K562 (cell line): ENCODE results near the gene ANTXRL. TPM values are rescaled to one million over a fixed set of nuclear protein-coding genes. Genes with fewer than 3 reads are reported as not detected.

Experiments
- ATAC-seq: fragments of 200-7000 bp; cut with Tn5 transposase; 3 replicates; pipeline ENCODE4 v1.9.1; 2020; ENCODE audit warnings: moderate library complexity
- BruUV-seq: library from RNA; stranded (reverse); fragments of 400-500 nt; replicated peaks from 2 replicates; lab custom pipeline; 2021; lab: Mats Ljungman, UMichigan
- CTCF ChIA-PET: fragments of 300-600 bp; formaldehyde crosslinking; extraction: SDS; loops from one replicate; lab custom pipeline; 2021; ENCODE audit warnings: low intra/inter-chr PET ratio; lab: Yijun Ruan, JAX
- POLR2A ChIA-PET: fragments of 300-600, 350-650 bp; sonication (Branson Sonifier 250); formaldehyde crosslinking; extraction: SDS; loops from one replicate; lab custom pipeline; 2021; ENCODE audit warnings: antibody characterized with exemption, inconsistent platforms; lab: Yijun Ruan, JAX
- DNase-seq, 4 experiments: peaks; one replicate each; pipeline versions ENCODE4 v3.0.0 to v3.0.0-alpha.2; 2011 to 2018; ENCODE audit warnings: low spot score in 3 of 4, mixed read lengths in 3 of 4; ENCODE audit errors: extremely low read depth in 1 of 4
- FAIRE-seq: peaks from 2 replicates; lab custom pipeline; 2011; peaks lifted over from hg19 to GRCh38; lab: Jason Lieb, UNC
- H2AFZ ChIP-seq: 2 replicates; pipeline ENCODE4 v1.6.0; 2011; ENCODE audit warnings: low read depth, low read length, control low read depth, inconsistent platforms
- H3K27ac ChIP-seq: fragments of 200-600 bp; 3 replicates; pipeline ENCODE4 v1.8.0; 2011; ENCODE audit warnings: low read depth, mild to moderate bottlenecking, control low read depth, inconsistent platforms, low read length, moderate library complexity, mixed read lengths; ENCODE audit errors: extremely low read depth
- H3K27me3 ChIP-seq, 2 experiments: fragments of 300-600 bp in 1 of 2; 2 replicates in 1 of 2; 3 replicates in 1 of 2; pipeline versions ENCODE4 v1.6.0 to v1.8.0; 2011; ENCODE audit warnings: inconsistent platforms in 2 of 2, low read length in 2 of 2, mild to moderate bottlenecking in 1 of 2, mixed read lengths in 1 of 2, moderate library complexity in 1 of 2; ENCODE audit not compliant: control insufficient read depth in 2 of 2, insufficient read depth in 2 of 2
- H3K36me3 ChIP-seq: fragments of 300-600 bp; 3 replicates; pipeline ENCODE4 v1.8.0; 2011; ENCODE audit warnings: mild to moderate bottlenecking, low read length, inconsistent platforms; ENCODE audit not compliant: control insufficient read depth, insufficient read depth
- H3K4me1 ChIP-seq, 2 experiments: fragments of 200-600 bp in 1 of 2; replicated peaks in 1 of 2; 2 replicates in 1 of 2; 3 replicates in 1 of 2; pipeline versions ENCODE4 v1.5.1 to v1.8.0; 2011; ENCODE audit warnings: inconsistent platforms in 2 of 2, low read length in 2 of 2, mild to moderate bottlenecking in 1 of 2, mixed read lengths in 1 of 2, moderate library complexity in 1 of 2; ENCODE audit not compliant: control insufficient read depth in 2 of 2, insufficient read depth in 2 of 2
- H3K4me2 ChIP-seq: 2 replicates; pipeline ENCODE4 v1.6.1; 2011; ENCODE audit warnings: low read length, control low read depth, inconsistent platforms, mixed read lengths; ENCODE audit not compliant: insufficient read depth
- H3K4me3 ChIP-seq: fragments of 200-600 bp; sonication (generic), shearing (Covaris generic); 2 replicates; pipeline ENCODE4 v1.5.1; 2016; ENCODE audit warnings: control low read depth, inconsistent platforms
- H3K79me2 ChIP-seq: fragments of 200-600 bp; 3 replicates; pipeline ENCODE4 v1.8.0; 2011; ENCODE audit warnings: low read length, inconsistent platforms; ENCODE audit not compliant: control insufficient read depth, insufficient read depth
- H3K9ac ChIP-seq, 2 experiments: 2 replicates each; pipeline versions ENCODE4 v1.6.0 to v1.6.1; 2011; ENCODE audit warnings: low read depth in 2 of 2, low read length in 2 of 2, control low read depth in 1 of 2, inconsistent platforms in 1 of 2, mild to moderate bottlenecking in 1 of 2, mixed read lengths in 1 of 2; ENCODE audit not compliant: insufficient read depth in 1 of 2
- H3K9me1 ChIP-seq: one replicate; pipeline ENCODE4 v1.6.0; 2011; ENCODE audit warnings: inconsistent platforms, mild to moderate bottlenecking, low read length, moderate library complexity; ENCODE audit not compliant: control insufficient read depth, insufficient read depth
- H3K9me3 ChIP-seq: replicated peaks from 2 replicates; pipeline ENCODE4 v1.5.1; 2011; ENCODE audit warnings: low read depth, low read length, inconsistent platforms; ENCODE audit not compliant: control insufficient read depth, insufficient read depth
- H4K20me1 ChIP-seq: replicated peaks from 2 replicates; pipeline ENCODE4 v1.6.1; 2011; ENCODE audit warnings: low read length, inconsistent platforms, mixed read lengths; ENCODE audit not compliant: control insufficient read depth, insufficient read depth
- BHLHE40 ChIP-seq: IDR thresholded peaks from 2 replicates; pipeline ENCODE4 v1.6.1; 2011; ENCODE audit warnings: low read length, improper control_type of control experiment
- CHD1 ChIP-seq: fragments of 200-600 bp; sonication (generic); IDR thresholded peaks from one replicate; pipeline ENCODE4 v1.6.1; 2012; ENCODE audit warnings: mild to moderate bottlenecking, moderate library complexity, low read length, inconsistent platforms
- HDAC1 ChIP-seq, 2 experiments: fragments of 450-650 bp; IDR thresholded peaks; 2 replicates each; pipeline ENCODE4 v1.6.1; 2016 to 2017; ENCODE audit warnings: inconsistent platforms in 1 of 2, mild to moderate bottlenecking in 1 of 2, moderate library complexity in 1 of 2
- MBD2 ChIP-seq: sonication (generic); IDR thresholded peaks from 2 replicates; pipeline ENCODE4 v1.6.1; 2016; ENCODE audit warnings: low read depth, borderline replicate concordance
- SRSF7 ChIP-seq: fragments of 200-400 bp; formaldehyde crosslinking; optimal IDR thresholded peaks from 2 replicates; pipeline ENCODE3; 2017; ENCODE audit warnings: mild to moderate bottlenecking, low read depth, low read length
- STAT5A ChIP-seq: IDR thresholded peaks from 2 replicates; pipeline ENCODE4 v1.6.1; 2012; ENCODE audit warnings: low read length, inconsistent platforms, borderline replicate concordance
- TAF15 ChIP-seq: fragments of 200-400 bp; formaldehyde crosslinking; IDR thresholded peaks from 2 replicates; pipeline ENCODE4 v1.6.1; 2017; ENCODE audit warnings: mild to moderate bottlenecking, low read depth, low read length, moderate library complexity
- YY1 ChIP-seq, 3 experiments: IDR thresholded peaks; 2 replicates each; pipeline ENCODE4 v1.6.1; 2011; ENCODE audit warnings: low read length in 2 of 3, mild to moderate bottlenecking in 2 of 3, moderate library complexity in 2 of 3, borderline replicate concordance in 1 of 3, control low read depth in 1 of 3, low read depth in 1 of 3; ENCODE audit not compliant: insufficient read depth in 3 of 3, insufficient replicate concordance in 2 of 3, control insufficient read depth in 1 of 3, insufficient read length in 1 of 3; ENCODE audit errors: extremely low read depth in 1 of 3
- WGBS: fragments of 100-300 bp; shearing (Covaris generic); methylation state at CpG from one replicate; pipeline ENCODE4 v1.1.6; 2016; ENCODE audit warnings: low coverage, mixed read lengths; ENCODE audit not compliant: insufficient coverage; ENCODE audit errors: missing lambda C conversion rate; 5-methylcytosine and 5-hydroxymethylcytosine counted together
- in situ Hi-C: fragments of 300-500 bp; cut with MboI; formaldehyde crosslinking; loops from 4 replicates; pipeline ENCODE4 v1.15.0; 2018; ENCODE audit warnings: inconsistent platforms, mixed read lengths
- intact Hi-C: fragments of 100-400 bp; cut with micrococcal nuclease; formaldehyde crosslinking; loops from 2 replicates; pipeline ENCODE4 v1.14.2; 2022
- polyA plus RNA-seq, 8 experiments: library from polyadenylated mRNA; depleted of rRNA in 4 of 8; stranded (reverse) in 5 of 8; unstranded in 3 of 8; fragments of >200 nt; fragmentation: Nextera tagmentation in 2 of 8; fragmentation: Illumina TruSeq in 1 of 8; extraction: Ambion mirVana in 2 of 8; extraction: Trizol in 1 of 8; gene quantifications; 2 replicates each; pipeline versions ENCODE4 v1.2.1 to v1.2.3, GENCODE V29; 2011 to 2014; ENCODE audit warnings: inconsistent platforms in 1 of 8, missing spikeins in 1 of 8
- total RNA-seq, 7 experiments: library from RNA; depleted of rRNA in 6 of 7; stranded (reverse); fragments of >200 nt in 6 of 7; fragmentation: Illumina TruSeq in 2 of 7; extraction: Trizol in 2 of 7; gene quantifications; 2 replicates each; pipeline versions ENCODE4 v1.2.1 to v1.2.3, GENCODE V29; 2011 to 2021; ENCODE audit warnings: low replicate concordance in 1 of 7
- TF ChIP-seq, protein P1 (sequence below), 3 experiments: fragments of 200-800 bp in 1 of 3; sonication (Bioruptor generic) in 1 of 3; sonication (generic) in 1 of 3; formaldehyde crosslinking in 1 of 3; IDR thresholded peaks; 2 replicates each; pipeline versions ENCODE4 v1.6.1 to v1.8.0; 2016 to 2022; ENCODE audit warnings: mild to moderate bottlenecking in 2 of 3, missing compliant biosample characterization in 2 of 3, missing genetic modification characterization in 2 of 3, missing genetic modification reagents in 1 of 3

ANTXRL gene
- total and polyA plus RNA-seq, 9 of the 15 experiments (the other 6 are each of a cell fraction or from before 2014, with no cell fraction given): not detected

- Histone ChIP-seq H3K4me2 (no peak overlapping the region), H3K9me1 (no peaks in the 10 kb centered on the region), H2AFZ (no peak overlapping the region; the same call in 1 of the 2 replicates), H3K9me3 (no peaks in the 10 kb centered on the region), H3K4me1 (0 out of 5 replicates have a peak, but pooled peaks cover 0 to 3% of the 10 kb centered on the region in 2 experiments), H3K4me3 (no peak overlapping the region), H3K27me3 (peaks cover 13 to 38% of the 10 kb centered on the region in 2 experiments), H3K79me2 (no peaks in the 10 kb centered on the region), H3K36me3 (no peaks in the 10 kb centered on the region), H3K9ac (peak overlapping the region in 1 of 2 experiments; percentile 53; a peak in 1 of 4 replicates), H3K27ac (no peak overlapping the region), H4K20me1 (0 out of 2 replicates have a peak, but pooled peaks cover 6% of the 10 kb centered on the region)
- CTCF ChIA-PET: interaction anchor here (0.8 kb wide), 1 partner anchor 1021 kb away, joined by 3 read pairs; no protein-coding TSS in a partner anchor
- FAIRE-seq (no peak), ATAC-seq (peak; percentile 91), DNase-seq (peak; percentile 70 to 80 (median 72))
- 3% methylated on average over 15 of the region's 15 CpGs for whole genome bisulfite sequencing
- in situ Hi-C loops: no loop called here
- intact Hi-C loops: no loop called here
- no TSS peak for BruUV-seq
- POLR2A ChIA-PET: no interaction called here
- TF ChIP-seq STAT5A (no peak), CHD1 (no peak), MBD2 (no peak), TAF15 (no peak), YY1 (IDR thresholded peaks at IDR 0.05; ENCODE audit: borderline replicate concordance in 1 of 3, control insufficient read depth in 1 of 3, extremely low read depth in 1 of 3, insufficient read depth in 3 of 3, insufficient read length in 1 of 3, insufficient replicate concordance in 2 of 3, low read depth in 1 of 3, low read length in 2 of 3) (no peak), SRSF7 (no peak), BHLHE40 (0 out of 2 replicates have a peak, but pooled peaks have one; percentile 33), HDAC1 (IDR thresholded peaks at IDR 0.05) (no peak)
- TF ChIP-seq, protein P1, sequence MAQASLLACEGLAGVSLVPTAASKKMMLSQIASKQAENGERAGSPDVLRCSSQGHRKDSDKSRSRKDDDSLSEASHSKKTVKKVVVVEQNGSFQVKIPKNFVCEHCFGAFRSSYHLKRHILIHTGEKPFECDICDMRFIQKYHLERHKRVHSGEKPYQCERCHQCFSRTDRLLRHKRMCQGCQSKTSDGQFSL (CRISPR knock-in tag; IDR thresholded peaks at IDR 0.05): peak; percentile 45; the same call in 1 of the 2 replicates
- TF ChIP-seq, protein P1 (tag; IDR thresholded peaks at IDR 0.05): no peak
These were observed 30.7 kb upstream of the ANTXRL start for GRCh38 chr10:46255801-46256747.
